DND-41 (cell line): ENCODE results near the gene TSPAN3.

Source experiments
- ATAC-seq: fragments of 200-7000 bp; cut with Tn5 transposase; 3 replicates; pipeline ENCODE4 v1.9.1; 2021; ENCODE audit warnings: low read depth; ENCODE audit not compliant: insufficient read depth
- DNase-seq: peaks from one replicate; pipeline ENCODE4 v3.0.0-alpha.2; 2020
- H2AFZ ChIP-seq: 2 replicates; pipeline ENCODE4 v1.6.0; 2012; ENCODE audit warnings: low read depth, low read length
- H3K27ac ChIP-seq: 2 replicates; pipeline ENCODE4 v1.5.1; 2012; ENCODE audit warnings: low read length, inconsistent platforms
- H3K27me3 ChIP-seq: fragments of 200-600 bp; sonication (generic); 2 replicates; pipeline ENCODE4 v1.6.0; 2012; ENCODE audit warnings: low read length, mild to moderate bottlenecking, inconsistent platforms; ENCODE audit not compliant: insufficient read depth, poor library complexity
- H3K36me3 ChIP-seq: 2 replicates; pipeline ENCODE4 v1.5.1; 2012; ENCODE audit warnings: low read length, inconsistent platforms; ENCODE audit not compliant: insufficient read depth
- H3K4me1 ChIP-seq: 2 replicates; pipeline ENCODE4 v1.5.1; 2012; ENCODE audit warnings: mild to moderate bottlenecking, low read length; ENCODE audit not compliant: insufficient read depth
- H3K4me2 ChIP-seq: 2 replicates; pipeline ENCODE4 v1.6.0; 2012; ENCODE audit warnings: mild to moderate bottlenecking, moderate library complexity, low read length, inconsistent platforms; ENCODE audit not compliant: insufficient read depth
- H3K4me3 ChIP-seq, 2 experiments: fragments of 200-600 bp in 1 of 2; shearing (Covaris generic) in 1 of 2; 2 replicates each; pipeline ENCODE4 v1.5.1; 2012 to 2016; ENCODE audit warnings: inconsistent platforms in 2 of 2, low read length in 2 of 2, mild to moderate bottlenecking in 2 of 2, low read depth in 1 of 2, moderate library complexity in 1 of 2
- H3K79me2 ChIP-seq: 2 replicates; pipeline ENCODE4 v1.6.0; 2012; ENCODE audit warnings: low read length, inconsistent platforms; ENCODE audit not compliant: insufficient read depth
- H3K9ac ChIP-seq: 2 replicates; pipeline ENCODE4 v1.6.0; 2012; ENCODE audit warnings: low read depth, mild to moderate bottlenecking, inconsistent platforms, low read length, moderate library complexity
- H3K9me3 ChIP-seq: 2 replicates; pipeline ENCODE4 v1.5.1; 2012; ENCODE audit warnings: low read length, moderate library complexity, mild to moderate bottlenecking, inconsistent platforms; ENCODE audit not compliant: insufficient read depth, severe bottlenecking
- H4K20me1 ChIP-seq: 2 replicates; pipeline ENCODE4 v1.6.0; 2012; ENCODE audit warnings: low read length; ENCODE audit not compliant: insufficient read depth
- CTCF ChIP-seq: IDR thresholded peaks from 2 replicates; pipeline ENCODE4 v1.5.1; 2012; ENCODE audit warnings: borderline replicate concordance, low read length, moderate library complexity, mild to moderate bottlenecking; ENCODE audit not compliant: poor library complexity, severe bottlenecking; ENCODE audit errors: extremely low read depth
- EZH2 ChIP-seq: IDR thresholded peaks from 3 replicates; pipeline ENCODE4 v1.6.1; 2012; ENCODE audit warnings: borderline replicate concordance, low read depth, mild to moderate bottlenecking, moderate library complexity, low read length, inconsistent platforms; ENCODE audit not compliant: severe bottlenecking

The TSPAN3 gene

GRCh38 chr15:77060546-77060945, 10.4 kb downstream of the TSPAN3 start:
- Histone ChIP-seq H3K27ac (no peak overlapping the region), H3K9me3 (no peaks in the 10 kb centered on the region), H2AFZ (no peak overlapping the region), H3K4me3 (no peak overlapping the region), H3K27me3 (no peaks in the 10 kb centered on the region), H3K9ac (no peak overlapping the region), H3K36me3 (no peaks in the 10 kb centered on the region), H4K20me1 (peaks cover 27% of the 10 kb centered on the region), H3K4me1 (no peaks in the 10 kb centered on the region), H3K4me2 (no peak overlapping the region), H3K79me2 (peaks cover 91% of the 10 kb centered on the region)
- ATAC-seq = no peak
- TF ChIP-seq EZH2 (no peak), CTCF (no peak)
- no peak for DNase-seq

- H3K36me3 ChIP-seq = no peaks in the 10 kb centered on the region
- no peak overlapping the region for H3K9ac ChIP-seq
- no peaks in the 10 kb centered on the region for H3K27me3 ChIP-seq
- no peak overlapping the region for H3K27ac ChIP-seq
- no peaks in the 10 kb centered on the region for H3K9me3 ChIP-seq
- peaks cover 84% of the 10 kb centered on the region for H3K79me2 ChIP-seq
- H3K4me2 ChIP-seq = no peak overlapping the region
- peaks cover 27% of the 10 kb centered on the region for H4K20me1 ChIP-seq
- no peak overlapping the region for H3K4me3 ChIP-seq
- no peak for TF ChIP-seq EZH2
- TF ChIP-seq CTCF = no peak
- peak; percentile 29; the same call in 1 of the 3 replicates for ATAC-seq
- H2AFZ ChIP-seq = no peak overlapping the region
- no peak for DNase-seq
- no peaks in the 10 kb centered on the region for H3K4me1 ChIP-seq
Measured at GRCh38 chr15:77059786-77060361, 11.0 kb downstream of the TSPAN3 start.

GRCh38 chr15:77058468-77058867, 12.4 kb downstream of the TSPAN3 start:
- H2AFZ ChIP-seq = no peak overlapping the region
- H3K4me2 ChIP-seq = no peak overlapping the region
- H3K79me2 ChIP-seq = peaks cover 76% of the 10 kb centered on the region
- H3K36me3 ChIP-seq = peaks cover 12% of the 10 kb centered on the region
- H3K4me1 ChIP-seq = no peaks in the 10 kb centered on the region
- H3K27me3 ChIP-seq = no peaks in the 10 kb centered on the region
- DNase-seq = no peak
- peaks cover 21% of the 10 kb centered on the region for H4K20me1 ChIP-seq
- H3K27ac ChIP-seq = no peak overlapping the region
- ATAC-seq = no peak
- H3K9ac ChIP-seq = no peak overlapping the region
- no peak overlapping the region for H3K4me3 ChIP-seq
- H3K9me3 ChIP-seq = no peaks in the 10 kb centered on the region
- TF ChIP-seq CTCF = no peak
- no peak for TF ChIP-seq EZH2
